GM06990 (cell line): ENCODE results near the gene PTPRE.

ENCODE experiments used
- DNase-seq: peaks from one replicate; pipeline ENCODE4 v3.0.0-alpha.2; 2011; ENCODE audit not compliant: insufficient read length; ENCODE audit errors: extremely low read depth
- H3K27me3 ChIP-seq: replicated peaks from 2 replicates; pipeline ENCODE4 v1.6.0; 2011; ENCODE audit warnings: low read length; ENCODE audit not compliant: control insufficient read depth, insufficient read depth
- H3K36me3 ChIP-seq: 2 replicates; pipeline ENCODE4 v1.5.1; 2011; ENCODE audit warnings: low read length; ENCODE audit not compliant: control insufficient read depth, insufficient read depth
- H3K4me3 ChIP-seq: replicated peaks from 2 replicates; pipeline ENCODE4 v1.5.1; 2011; ENCODE audit warnings: low read depth, mild to moderate bottlenecking, control low read depth, low read length
- CTCF ChIP-seq: IDR thresholded peaks from 2 replicates; pipeline ENCODE4 v1.5.1; 2011; ENCODE audit warnings: low read length, control low read depth, mild to moderate bottlenecking, inconsistent platforms; ENCODE audit not compliant: insufficient read depth, poor library complexity, severe bottlenecking

The PTPRE gene

DNA sequence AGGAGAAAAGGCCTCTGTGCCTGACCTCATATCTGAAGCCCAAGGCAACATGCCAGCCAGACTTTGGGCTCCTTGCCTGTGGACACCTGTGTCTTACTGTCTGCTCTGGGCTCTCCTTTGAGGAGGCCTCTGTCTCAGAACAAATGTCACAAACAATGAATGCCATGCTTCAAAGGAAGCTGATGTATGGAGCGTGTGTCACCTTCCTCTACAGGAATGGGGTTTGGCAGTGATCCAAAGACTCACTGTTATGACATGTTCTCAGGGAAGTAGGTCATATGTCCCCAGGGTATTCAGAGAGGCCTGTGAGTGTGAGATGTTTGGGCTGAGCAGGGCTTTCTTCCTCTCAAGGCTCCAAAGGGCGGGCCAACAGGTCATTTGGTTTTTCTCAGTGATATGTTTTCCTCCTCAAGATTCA, 38.4 kb downstream of the PTPRE start:
- DNase-seq, result no peak

DNA sequence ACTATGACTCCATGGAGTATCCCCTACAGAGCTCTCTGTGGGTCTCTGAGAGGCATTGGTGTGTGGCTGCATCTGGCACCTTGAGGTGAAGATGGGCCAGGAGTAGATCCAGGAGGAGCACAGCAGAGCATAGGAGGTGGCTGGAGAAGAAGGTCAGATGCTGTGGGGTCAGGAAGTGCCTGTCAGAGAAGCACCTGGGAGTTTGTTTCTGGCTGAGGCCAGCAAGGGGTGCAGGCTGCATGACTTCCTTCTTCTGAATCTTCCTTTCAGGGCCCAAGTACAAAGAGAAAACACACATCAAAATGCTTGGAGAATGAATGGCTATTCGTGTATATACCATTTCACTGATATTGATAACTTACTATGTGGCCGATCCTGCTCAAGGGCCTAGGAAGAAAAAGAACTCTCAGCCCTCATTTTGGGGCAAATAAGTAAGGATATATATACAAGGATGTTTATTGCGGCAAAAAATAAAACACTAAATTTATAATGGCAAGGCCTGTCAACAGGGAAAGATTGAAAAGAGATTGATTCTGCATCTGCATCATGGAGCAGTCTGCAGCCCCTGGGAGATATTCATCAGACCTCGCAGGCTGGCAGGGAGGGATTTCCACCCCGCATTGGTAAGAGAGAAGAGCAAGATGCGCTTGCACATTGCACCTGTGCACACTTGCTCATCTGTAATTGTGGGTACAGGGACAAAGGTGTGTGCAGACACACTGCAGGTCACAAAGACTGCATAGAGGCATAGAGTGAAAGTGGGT, 39.2 kb downstream of the PTPRE start:
- DNase-seq, result no peak
- Histone ChIP-seq H3K36me3 (no peaks in the 10 kb centered on the region), H3K27me3 (peaks cover 1% of the 10 kb centered on the region; the same call in 1 of the 2 replicates), H3K4me3 (no peak overlapping the region)
- TF ChIP-seq CTCF, result no peak

More for the DNA sequence above, 38.4 kb downstream of the PTPRE start:
- Histone ChIP-seq H3K27me3 (peaks cover 1% of the 10 kb centered on the region; the same call in 1 of the 2 replicates), H3K36me3 (no peaks in the 10 kb centered on the region), H3K4me3 (no peak overlapping the region)
- TF ChIP-seq CTCF, result no peak

- no peak for TF ChIP-seq CTCF
- no peak overlapping the region for H3K4me3 ChIP-seq
- H3K27me3 ChIP-seq, result peaks cover 1% of the 10 kb centered on the region; the same call in 1 of the 2 replicates
- DNase-seq, result no peak
- no peaks in the 10 kb centered on the region for H3K36me3 ChIP-seq
Measured at GRCh38 chr10:127947211-127947610, 40.3 kb downstream of the PTPRE start.

DNA sequence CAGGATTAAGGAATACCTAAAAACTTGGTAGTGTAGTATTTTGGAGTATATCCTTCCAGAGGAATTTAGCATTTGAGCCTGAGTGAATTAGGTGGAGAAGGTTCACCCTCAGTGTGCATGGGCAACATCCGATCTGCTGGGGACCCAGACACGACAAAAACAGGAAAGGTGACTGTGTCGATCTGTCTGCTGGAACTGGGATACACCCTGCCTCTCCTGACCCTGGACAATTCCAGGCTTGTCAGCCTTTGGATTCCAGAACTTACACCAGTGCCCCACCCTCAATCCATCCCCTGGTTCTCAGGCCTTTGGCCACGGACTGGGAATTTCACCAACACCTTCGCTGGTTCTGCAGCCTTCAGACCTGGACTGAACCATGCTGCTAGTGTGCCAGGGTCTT, 41.9 kb downstream of the PTPRE start:
- no peak for TF ChIP-seq CTCF
- no peak for DNase-seq

DNA sequence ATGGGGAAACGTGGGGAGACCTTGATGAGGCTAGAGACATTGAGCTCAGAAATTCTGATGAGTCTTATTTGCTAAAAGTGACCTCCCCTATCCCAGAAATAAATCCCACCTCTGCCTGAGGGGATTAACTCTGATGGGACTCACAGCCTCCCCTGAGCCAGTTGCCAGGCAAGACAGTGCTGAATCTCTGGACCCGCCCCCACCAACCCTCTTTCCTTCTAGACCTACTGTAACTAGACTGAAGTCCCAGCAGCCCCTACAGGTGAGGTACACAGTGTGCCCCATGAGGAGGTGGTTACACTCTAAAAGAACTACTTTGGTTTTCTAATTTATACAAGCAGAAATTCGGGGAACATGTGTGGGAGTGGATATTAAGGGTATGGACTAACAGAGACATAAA, 42.9 kb downstream of the PTPRE start:
- no peak for DNase-seq
- TF ChIP-seq CTCF, result no peak

More for the DNA sequence above, 41.9 kb downstream of the PTPRE start:
- H3K36me3 ChIP-seq, result no peaks in the 10 kb centered on the region
- peaks cover 1% of the 10 kb centered on the region; the same call in 1 of the 2 replicates for H3K27me3 ChIP-seq
- no peak overlapping the region for H3K4me3 ChIP-seq

More for the DNA sequence above, 42.9 kb downstream of the PTPRE start:
- Histone ChIP-seq H3K27me3 (peaks cover 1% of the 10 kb centered on the region; the same call in 1 of the 2 replicates), H3K36me3 (no peaks in the 10 kb centered on the region), H3K4me3 (no peak overlapping the region)
